Measurements from ENCODE around the gene PCDH17. TPM values are rescaled to one million over a fixed set of nuclear protein-coding genes. Genes with fewer than 3 reads are reported as not detected.

The PCDH17 gene
- total RNA-seq, 2 donors from 2014 or later: 0.15 to 0.29 TPM

DNA sequence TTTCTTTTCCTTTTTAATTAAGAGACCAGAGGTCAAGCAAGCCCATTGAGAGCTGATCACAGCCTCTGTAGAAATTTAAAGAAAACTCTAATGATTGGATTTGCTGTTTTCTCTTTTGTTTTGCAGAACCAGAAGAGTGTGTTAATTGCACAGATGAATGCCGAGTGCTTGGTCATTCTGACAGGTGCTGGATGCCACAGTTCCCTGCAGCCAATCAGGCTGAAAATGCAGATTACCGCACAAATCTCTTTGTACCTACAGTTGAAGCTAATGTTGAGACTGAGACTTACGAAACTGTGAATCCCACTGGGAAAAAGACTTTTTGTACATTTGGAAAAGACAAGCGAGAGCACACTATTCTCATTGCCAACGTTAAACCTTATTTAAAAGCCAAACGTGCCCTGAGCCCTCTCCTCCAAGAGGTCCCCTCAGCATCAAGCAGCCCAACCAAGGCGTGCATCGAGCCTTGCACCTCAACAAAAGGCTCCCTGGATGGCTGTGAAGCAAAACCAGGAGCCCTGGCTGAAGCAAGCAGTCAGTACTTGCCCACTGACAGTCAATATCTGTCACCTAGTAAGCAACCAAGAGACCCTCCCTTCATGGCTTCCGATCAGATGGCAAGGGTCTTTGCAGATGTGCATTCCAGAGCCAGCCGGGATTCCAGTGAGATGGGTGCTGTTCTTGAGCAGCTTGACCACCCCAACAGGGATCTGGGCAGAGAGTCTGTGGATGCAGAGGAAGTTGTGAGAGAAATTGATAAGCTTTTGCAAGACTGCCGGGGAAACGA is 93.1 kb downstream of the PCDH17 start:
- H3K27ac Mint-ChIP-seq: no peak overlapping the region
- no peaks in the 10 kb centered on the region for H3K36me3 Mint-ChIP-seq (ENCODE audit: low read depth)
- H3K4me1 Mint-ChIP-seq: no peaks in the 10 kb centered on the region
- no peak overlapping the region for H3K4me3 Mint-ChIP-seq
- no peak for DNase-seq
- H3K27me3 Mint-ChIP-seq: no peaks in the 10 kb centered on the region
- ATAC-seq: no peak
- no peaks in the 10 kb centered on the region for H3K9me3 ChIP-seq (ENCODE audit: control insufficient read depth, low read length, poor library complexity, severe bottlenecking)

DNA sequence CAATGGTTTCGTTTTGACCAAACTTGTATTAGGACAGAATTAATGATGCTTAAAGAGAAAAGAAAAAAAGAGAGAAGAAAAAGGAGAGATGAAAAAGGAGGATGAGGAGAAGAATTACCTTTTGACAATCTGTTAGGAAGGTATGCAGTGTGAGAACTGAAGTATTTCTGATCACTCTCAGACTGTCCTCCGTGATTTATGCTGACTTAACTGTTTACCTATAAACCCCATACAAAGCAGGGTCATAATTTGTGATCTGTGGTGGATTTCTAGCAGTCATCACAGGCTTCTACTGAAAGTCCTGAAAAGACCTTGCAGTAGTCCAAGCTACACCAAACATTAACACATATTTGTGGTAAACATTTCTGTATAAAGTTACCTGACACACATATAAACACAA is 93.9 kb downstream of the PCDH17 start:
- no peak overlapping the region for H3K27ac Mint-ChIP-seq
- no peaks in the 10 kb centered on the region for H3K4me1 Mint-ChIP-seq
- no peaks in the 10 kb centered on the region for H3K9me3 ChIP-seq (ENCODE audit: control insufficient read depth, low read length, poor library complexity, severe bottlenecking)
- ATAC-seq (no peak), DNase-seq (no peak)
- no peak overlapping the region for H3K4me3 Mint-ChIP-seq
- no peaks in the 10 kb centered on the region for H3K27me3 Mint-ChIP-seq
- H3K36me3 Mint-ChIP-seq (ENCODE audit: low read depth): no peaks in the 10 kb centered on the region

DNA sequence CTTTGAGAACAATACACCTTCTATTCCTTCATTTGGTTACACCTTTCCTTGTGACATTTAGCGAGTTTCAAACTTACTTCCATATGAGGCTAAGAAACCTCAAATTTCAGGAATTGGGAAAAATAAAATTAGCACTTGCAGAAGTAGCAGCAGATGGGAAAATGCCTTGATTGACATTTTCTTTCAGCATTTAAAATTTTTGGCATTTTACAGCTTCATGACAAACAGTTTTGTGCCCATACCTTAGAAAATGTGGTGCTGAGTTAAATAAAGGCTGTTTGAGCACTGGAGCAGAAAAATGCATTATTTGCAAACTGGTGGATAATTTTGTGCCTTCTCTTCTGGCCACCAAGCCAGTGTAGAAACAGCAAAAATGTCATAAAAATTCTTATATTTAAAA is 95.4 kb downstream of the PCDH17 start:
- H3K9me3 ChIP-seq (ENCODE audit: control insufficient read depth, low read length, poor library complexity, severe bottlenecking): no peaks in the 10 kb centered on the region
- Mint-ChIP-seq H3K4me1 (no peaks in the 10 kb centered on the region), H3K27ac (no peak overlapping the region), H3K4me3 (no peak overlapping the region), H3K36me3 (ENCODE audit: low read depth) (no peaks in the 10 kb centered on the region), H3K27me3 (no peaks in the 10 kb centered on the region)
- no peak for ATAC-seq
- no peak for DNase-seq

DNA sequence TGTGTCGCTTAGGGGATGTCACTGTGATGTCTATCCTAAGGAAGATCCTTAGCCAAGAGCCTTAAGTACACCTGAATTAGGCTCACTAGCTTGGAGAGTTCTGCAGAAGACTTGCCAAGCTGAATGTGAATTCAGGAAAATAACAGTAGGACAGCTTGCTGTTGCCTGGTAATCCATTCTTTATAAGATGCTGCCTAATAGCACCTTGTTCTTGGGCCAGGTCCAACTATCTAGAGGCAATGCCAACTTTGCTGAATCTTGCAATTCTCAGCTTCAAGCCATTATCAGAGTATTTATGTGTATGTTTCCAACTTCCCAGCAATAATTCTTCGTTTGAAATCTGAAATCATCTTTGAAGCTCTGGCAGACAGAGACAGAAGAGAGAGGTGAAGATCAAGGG is 102.8 kb downstream of the PCDH17 start:
- no peak overlapping the region for H3K27ac Mint-ChIP-seq
- DNase-seq (no peak), ATAC-seq (no peak)
- H3K36me3 Mint-ChIP-seq (ENCODE audit: low read depth): no peaks in the 10 kb centered on the region
- no peaks in the 10 kb centered on the region for H3K9me3 ChIP-seq (ENCODE audit: control insufficient read depth, low read length, poor library complexity, severe bottlenecking)
- no peaks in the 10 kb centered on the region for H3K4me1 Mint-ChIP-seq
- H3K4me3 Mint-ChIP-seq: no peak overlapping the region
- no peaks in the 10 kb centered on the region for H3K27me3 Mint-ChIP-seq

DNA sequence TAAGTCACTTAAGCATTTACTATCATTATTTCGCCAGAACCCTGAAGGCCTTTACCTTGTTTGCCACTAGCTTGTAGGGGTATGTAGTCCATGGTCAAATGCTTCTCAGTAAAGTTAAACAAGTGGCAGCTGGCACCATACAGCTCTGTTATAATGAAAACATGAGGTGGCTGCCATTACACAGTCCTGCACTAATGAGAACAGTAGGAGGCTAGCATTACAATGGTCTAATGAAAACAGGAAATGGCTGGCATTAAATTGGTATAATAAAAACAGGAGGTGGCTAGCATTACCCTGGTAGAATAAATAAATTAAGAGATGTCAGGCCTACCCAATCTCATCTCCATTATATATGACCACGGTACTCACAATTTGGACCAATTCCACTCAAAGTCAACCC is 107.5 kb downstream of the PCDH17 start:
- Mint-ChIP-seq H3K27me3 (no peaks in the 10 kb centered on the region), H3K27ac (no peak overlapping the region), H3K4me1 (no peaks in the 10 kb centered on the region), H3K36me3 (ENCODE audit: low read depth) (no peaks in the 10 kb centered on the region), H3K4me3 (no peak overlapping the region)
- no peaks in the 10 kb centered on the region for H3K9me3 ChIP-seq (ENCODE audit: control insufficient read depth, low read length, poor library complexity, severe bottlenecking)
- ATAC-seq (no peak), DNase-seq (no peak)

DNA sequence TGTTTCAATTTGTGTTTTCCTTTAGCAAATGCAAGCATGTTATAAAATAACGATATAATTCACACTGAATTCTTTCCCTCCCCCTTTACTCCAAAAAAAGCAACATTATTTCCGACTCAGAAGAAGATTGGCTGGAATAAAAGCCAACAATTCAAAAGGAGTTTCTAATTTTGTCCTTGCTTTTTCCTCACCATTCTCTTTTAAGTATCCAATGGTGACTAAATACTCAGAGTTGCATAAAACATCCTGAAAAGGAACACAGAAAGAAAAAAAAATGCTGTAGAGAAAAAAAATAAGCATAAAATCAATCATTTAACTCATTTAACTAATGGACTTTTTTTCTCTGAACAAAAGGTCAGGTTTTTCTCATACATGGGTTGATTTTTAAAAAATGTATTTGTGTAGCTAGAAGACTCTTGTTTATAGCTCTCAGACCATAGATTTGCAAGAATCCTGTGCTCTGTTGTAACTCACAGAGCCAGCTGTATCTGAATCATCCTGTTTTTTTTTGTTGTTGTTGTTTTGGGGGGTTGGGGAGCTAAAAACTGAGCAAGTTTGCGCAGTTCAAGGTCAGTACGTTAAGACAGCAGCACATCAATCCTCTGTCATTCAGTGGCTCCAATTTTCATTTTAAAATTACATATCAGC is 108.1 kb downstream of the PCDH17 start:
- ATAC-seq (no peak), DNase-seq (no peak)
- no peak overlapping the region for H3K4me3 Mint-ChIP-seq
- H3K27me3 Mint-ChIP-seq: no peaks in the 10 kb centered on the region
- H3K9me3 ChIP-seq (ENCODE audit: control insufficient read depth, low read length, poor library complexity, severe bottlenecking): no peaks in the 10 kb centered on the region
- H3K4me1 Mint-ChIP-seq: no peaks in the 10 kb centered on the region
- H3K27ac Mint-ChIP-seq: no peak overlapping the region
- H3K36me3 Mint-ChIP-seq (ENCODE audit: low read depth): no peaks in the 10 kb centered on the region

DNA sequence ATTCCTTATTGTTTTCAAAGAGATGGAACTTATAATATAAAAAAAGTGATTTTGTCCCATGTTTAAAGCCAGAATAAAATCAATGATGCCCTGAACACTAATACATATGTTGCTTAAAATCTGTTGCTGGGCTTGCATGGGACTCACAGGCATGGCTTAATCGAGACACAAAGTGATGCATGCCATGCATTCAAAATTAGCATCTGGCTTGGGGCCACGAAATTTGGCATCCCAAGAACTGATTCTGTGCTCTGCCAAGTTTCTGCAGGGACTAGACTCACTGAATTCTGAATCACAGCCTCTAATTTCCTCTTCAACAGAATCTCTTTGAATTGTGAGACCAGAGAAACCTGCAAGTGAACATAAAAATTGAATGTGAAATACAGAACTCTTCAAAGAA is 109.2 kb downstream of the PCDH17 start:
- no peaks in the 10 kb centered on the region for H3K9me3 ChIP-seq (ENCODE audit: control insufficient read depth, low read length, poor library complexity, severe bottlenecking)
- ATAC-seq (no peak), DNase-seq (no peak)
- Mint-ChIP-seq H3K4me3 (no peak overlapping the region), H3K27me3 (no peaks in the 10 kb centered on the region), H3K36me3 (ENCODE audit: low read depth) (no peaks in the 10 kb centered on the region), H3K4me1 (no peaks in the 10 kb centered on the region), H3K27ac (no peak overlapping the region)

DNA sequence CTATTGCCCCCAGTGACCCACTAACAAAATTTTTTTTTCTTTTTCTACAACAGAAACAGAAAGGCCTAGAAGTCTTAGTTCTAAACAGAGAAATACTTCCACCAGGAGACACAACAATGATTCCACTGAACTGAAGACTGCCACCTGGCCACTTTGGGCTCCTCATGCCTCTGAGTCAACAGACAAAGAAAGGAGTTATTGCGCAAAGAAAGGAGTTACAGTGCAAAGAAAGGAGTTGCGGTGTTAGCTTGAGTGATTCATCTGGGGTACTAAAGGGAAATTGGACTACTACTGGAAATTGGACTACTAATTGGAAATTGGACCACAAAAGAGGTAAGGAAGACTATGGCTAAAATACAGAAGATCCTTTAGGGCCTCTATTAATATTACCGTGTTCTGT is 116.6 kb downstream of the PCDH17 start:
- Mint-ChIP-seq H3K27me3 (no peaks in the 10 kb centered on the region), H3K4me1 (no peaks in the 10 kb centered on the region), H3K36me3 (ENCODE audit: low read depth) (no peaks in the 10 kb centered on the region), H3K27ac (no peak overlapping the region), H3K4me3 (no peak overlapping the region)
- ATAC-seq (no peak), DNase-seq (no peak)
- no peaks in the 10 kb centered on the region for H3K9me3 ChIP-seq (ENCODE audit: control insufficient read depth, low read length, poor library complexity, severe bottlenecking)

DNA sequence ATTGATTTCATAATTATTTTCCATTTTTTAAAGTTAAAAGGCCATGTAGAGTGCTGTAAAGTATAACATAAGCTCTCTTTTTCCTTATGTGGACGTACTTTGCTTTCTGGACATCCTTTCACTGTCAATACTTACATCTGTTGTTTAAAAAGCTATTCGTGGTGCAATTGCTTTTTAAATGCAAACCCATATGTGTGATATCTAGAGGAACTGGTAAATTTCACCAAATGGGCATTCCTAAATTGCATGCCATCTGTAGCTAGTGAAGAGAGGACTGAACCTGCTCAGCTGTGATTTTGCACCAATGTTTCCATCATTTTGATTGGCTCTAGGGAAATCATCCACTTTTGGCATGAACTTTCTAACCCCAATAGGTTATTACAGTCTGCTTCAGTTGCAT is 129.4 kb downstream of the PCDH17 start:
- ATAC-seq: no peak

DNA sequence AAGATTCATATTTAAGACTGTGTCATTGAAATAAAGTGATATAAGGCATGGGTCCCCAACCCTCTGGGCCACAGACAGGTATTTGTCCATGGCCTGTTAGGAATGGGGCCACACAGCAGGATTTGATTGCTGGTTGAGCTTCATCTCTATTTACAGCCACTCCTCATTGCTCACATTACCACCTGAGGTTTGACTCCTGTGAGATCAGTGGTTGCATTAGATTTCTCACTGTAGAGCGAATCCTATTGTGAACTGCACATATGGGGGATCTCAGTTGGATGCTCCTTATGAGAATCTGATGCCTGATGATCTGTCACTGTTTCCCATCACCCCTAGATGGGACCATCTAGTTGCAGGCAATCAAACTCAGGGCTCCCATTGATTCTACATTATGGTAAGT is 132.1 kb downstream of the PCDH17 start:
- Mint-ChIP-seq H3K27me3 (no peaks in the 10 kb centered on the region), H3K4me1 (no peaks in the 10 kb centered on the region), H3K36me3 (ENCODE audit: low read depth) (no peaks in the 10 kb centered on the region), H3K4me3 (no peak overlapping the region), H3K27ac (no peak overlapping the region)
- DNase-seq: no peak
- no peaks in the 10 kb centered on the region for H3K9me3 ChIP-seq (ENCODE audit: control insufficient read depth, low read length, poor library complexity, severe bottlenecking)
- no peak for ATAC-seq

More for the DNA sequence above, 129.4 kb downstream of the PCDH17 start:
- no peaks in the 10 kb centered on the region for H3K36me3 Mint-ChIP-seq (ENCODE audit: low read depth)
- H3K4me3 Mint-ChIP-seq: no peak overlapping the region
- H3K9me3 ChIP-seq (ENCODE audit: control insufficient read depth, low read length, poor library complexity, severe bottlenecking): no peaks in the 10 kb centered on the region
- no peaks in the 10 kb centered on the region for H3K4me1 Mint-ChIP-seq
- no peak overlapping the region for H3K27ac Mint-ChIP-seq
- H3K27me3 Mint-ChIP-seq: no peaks in the 10 kb centered on the region
- DNase-seq: no peak

Measured in T-helper 17 cell (primary cell).